HG02759 (cell line): ENCODE data around the gene ADAP1.
"Not testable (repeated sequence)": the region's sequence is repeated elsewhere in the genome, so short reads cannot be mapped to it uniquely, and the experiment has no call there.

Experiments
- ATAC-seq: cut with Tn5 transposase; IDR thresholded peaks from one replicate; pipeline ENCODE4 v1.9.1; 2021; ENCODE audit warnings: mild to moderate bottlenecking, moderate library complexity; ENCODE audit not compliant: unreplicated experiment

Gene ADAP1

GRCh38 chr7:943793-944192 is 10.7 kb downstream of the ADAP1 start:
- not testable (repeated sequence) for ATAC-seq

DNA sequence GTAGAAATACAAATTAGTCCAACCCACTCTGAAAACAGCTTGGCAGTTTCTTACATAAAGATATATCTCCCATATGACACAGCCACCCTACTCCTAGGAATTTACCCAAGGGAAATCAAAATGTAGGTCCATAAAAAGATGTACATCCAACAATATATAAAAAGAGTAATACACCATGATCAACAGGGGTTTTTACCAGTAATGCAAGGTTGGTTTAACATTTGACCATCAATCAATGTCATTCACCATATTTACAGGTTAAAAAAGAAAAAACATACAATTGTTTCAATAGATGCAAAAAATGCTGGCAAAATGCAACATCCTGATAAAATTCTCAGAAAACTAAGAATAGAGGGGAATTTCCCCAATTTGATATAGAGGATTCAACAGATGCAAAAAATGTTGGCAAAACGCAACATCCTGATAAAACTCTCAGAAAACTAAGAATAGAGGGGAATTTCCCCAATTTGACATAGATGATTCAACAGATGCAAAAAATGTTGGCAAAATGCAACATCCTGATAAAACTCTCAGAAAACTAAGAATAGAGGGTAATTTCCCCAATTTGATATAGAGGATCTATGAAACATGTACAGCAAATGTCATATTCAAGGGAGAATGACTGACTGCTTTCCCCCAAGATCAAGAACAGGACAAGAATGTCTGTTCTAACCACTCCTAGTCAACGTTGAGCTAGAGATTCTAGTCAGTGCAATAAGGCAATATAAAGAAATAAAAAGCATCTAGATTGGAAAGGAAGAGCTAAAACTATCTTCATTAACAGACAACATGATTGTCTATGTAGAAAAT is 13.7 kb downstream of the ADAP1 start:
- no peak for ATAC-seq

DNA sequence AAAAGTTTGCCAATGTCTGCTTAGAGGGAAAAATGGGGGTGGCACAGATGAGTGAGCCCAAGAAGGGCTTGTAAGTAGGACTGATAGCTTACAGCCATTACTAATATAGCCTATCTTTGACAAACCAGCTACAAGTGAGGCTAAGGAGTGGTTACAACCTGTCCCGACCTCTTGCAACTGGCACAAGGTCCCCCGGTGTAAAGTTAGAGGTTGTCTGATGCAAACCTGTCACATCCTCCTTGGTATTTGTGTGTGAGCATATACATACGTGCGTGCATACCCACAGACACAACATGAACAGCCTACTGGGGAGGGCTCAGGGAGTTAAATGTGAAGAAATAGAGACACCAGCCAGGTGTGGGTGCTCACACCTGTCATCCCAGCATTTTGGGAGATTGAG is 14.6 kb downstream of the ADAP1 start:
- no peak for ATAC-seq

GRCh38 chr7:938546-939185 is 15.8 kb downstream of the ADAP1 start:
- ATAC-seq: no peak

- ATAC-seq: no peak
These were observed 16.5 kb downstream of the ADAP1 start for GRCh38 chr7:937856-938484.

DNA sequence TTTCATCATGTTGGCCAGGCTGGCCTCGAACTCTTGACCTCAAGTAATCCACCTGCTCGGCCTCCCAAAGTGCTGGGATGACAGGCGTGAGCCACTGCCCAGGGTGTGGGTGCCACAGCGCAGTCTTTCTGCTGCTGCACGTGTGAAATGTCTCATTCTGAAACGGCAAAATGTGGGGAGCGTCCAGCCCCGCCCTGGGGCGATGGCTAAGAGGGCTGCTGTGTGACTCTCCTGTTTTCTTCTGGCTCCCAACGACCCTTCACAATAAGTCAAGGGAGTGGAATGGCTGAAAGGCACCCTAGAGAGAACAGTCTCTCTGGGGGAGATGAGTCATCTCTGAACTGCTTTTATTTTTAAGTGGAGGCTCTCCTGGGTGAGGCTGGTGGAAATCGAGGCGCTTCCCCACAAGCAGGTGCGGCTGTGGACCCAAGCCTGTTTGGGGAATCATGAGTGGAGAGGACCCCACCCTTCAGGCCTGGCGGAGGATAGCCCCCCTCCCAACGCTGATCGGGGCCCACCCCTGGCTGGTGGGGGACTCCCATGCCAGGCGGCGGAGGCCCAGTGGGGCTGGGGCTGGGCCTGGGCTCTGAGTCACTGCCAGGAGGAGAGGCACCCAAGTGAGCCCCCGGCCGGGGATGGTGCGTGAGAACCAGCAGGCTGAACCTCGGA is 18.0 kb downstream of the ADAP1 start:
- peak; percentile 91 for ATAC-seq

GRCh38 chr7:935874-936385 is 18.6 kb downstream of the ADAP1 start:
- ATAC-seq: no peak

GRCh38 chr7:935164-935873 is 19.2 kb downstream of the ADAP1 start:
- no peak for ATAC-seq

DNA sequence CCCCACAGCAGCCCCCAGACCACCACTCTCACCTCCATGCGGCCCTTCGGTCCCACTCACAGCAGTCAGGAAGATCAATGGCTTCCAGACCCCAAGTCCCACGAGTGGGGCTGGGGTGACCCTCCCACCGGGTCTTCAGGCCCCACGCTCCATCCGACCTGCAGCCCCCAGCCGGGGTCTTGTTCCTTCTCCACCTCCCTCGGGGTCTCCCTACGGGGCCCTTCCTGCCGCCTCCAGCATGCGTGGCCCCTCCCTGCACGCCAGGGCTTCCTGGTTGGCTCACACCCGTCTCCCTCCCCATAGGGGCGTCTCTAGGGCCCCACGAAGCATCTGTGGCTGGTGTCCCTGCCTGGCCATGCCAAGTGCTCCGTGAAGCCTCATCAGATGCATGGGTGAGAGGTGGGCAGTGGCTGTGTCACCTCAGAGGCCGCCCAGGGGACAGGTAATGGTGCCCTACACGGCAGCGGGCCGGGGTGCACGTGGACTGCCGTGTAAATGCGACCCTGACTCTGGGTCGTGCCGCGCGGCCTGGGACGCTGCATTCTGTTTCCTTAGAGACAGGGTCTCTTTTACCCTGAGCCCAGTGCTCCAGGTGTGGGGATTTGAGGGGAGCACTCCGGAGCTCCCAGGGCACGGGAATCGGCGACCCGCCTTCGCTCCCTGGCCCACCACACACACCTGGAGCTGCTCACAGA is 19.9 kb downstream of the ADAP1 start:
- ATAC-seq: no peak

- no peak for ATAC-seq
These were observed 21.9 kb downstream of the ADAP1 start for GRCh38 chr7:932651-932975.

DNA sequence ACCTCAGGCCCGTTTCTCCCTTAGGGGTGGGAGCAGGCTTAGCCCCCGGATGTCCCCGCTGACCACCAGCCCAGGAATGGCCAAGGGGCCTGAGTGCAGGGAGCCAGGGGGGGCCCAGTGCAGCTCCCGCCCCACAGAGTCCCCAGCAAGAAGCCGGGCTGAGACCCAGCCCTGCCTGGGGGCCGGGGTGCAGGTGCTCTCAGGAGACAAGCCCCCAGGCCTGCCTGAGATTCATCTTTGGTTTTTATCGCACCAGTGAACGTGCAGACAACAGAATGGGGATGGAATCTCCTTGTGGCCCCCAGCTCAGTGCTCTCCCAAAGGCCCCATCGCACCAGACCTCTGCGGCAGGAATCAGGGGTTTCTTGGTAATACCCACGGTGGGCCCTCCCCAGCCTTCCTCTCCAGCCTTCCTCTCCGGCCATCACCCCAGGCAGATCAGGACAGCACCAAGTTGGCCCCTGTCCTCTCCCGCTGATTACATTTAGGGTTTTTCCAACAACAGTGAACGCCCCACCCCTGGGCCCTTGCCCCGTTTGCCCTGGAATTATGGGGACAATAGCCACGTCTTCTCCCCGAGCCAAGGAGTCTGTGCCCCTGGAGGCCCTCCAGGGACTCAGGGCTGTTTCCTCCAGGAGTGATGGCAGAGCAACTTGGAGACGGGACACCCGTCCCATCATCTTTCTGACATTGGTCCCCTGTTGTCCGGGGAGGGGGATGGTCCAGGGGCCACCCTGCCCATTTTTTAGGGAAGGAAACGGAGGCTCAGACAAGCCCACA is 22.4 kb downstream of the ADAP1 start:
- ATAC-seq: no peak

DNA sequence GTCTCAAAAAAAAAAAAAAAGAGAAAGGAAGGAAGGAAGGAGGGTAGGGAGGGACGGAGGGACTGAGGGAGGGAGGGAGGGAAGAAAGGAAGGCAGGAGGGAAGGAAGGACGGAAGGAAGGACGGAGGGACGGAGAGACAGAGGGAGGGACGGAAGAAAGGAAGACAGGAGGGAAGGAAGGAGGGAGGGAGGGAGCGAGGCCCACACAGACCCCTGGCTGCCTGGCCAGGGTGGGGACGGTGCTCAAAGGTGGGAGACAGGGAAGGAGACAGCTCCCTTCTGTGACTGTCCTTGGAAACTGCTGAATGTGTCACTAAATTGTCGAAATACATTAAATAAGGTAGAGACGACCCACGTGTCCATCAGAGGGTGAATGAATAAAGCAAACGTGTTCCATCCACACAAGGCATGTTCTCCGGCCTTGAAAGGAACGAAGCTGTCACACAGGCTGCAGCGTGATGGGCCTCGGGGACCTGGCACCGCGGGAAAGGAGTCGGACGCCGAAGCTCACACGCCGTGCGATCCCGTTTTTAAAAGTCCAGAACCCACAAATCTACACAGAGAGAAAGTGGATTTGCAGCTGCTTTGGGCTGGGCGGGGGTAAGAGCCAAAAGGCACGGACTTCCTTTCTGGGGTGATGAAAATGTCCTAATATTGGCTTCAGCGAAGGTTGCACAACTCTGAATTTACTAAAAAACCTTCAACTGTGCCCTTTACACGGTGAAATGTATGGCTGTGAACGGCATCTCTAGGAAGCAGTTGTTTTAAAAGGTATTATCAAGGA is 23.3 kb downstream of the ADAP1 start:
- ATAC-seq: no peak

DNA sequence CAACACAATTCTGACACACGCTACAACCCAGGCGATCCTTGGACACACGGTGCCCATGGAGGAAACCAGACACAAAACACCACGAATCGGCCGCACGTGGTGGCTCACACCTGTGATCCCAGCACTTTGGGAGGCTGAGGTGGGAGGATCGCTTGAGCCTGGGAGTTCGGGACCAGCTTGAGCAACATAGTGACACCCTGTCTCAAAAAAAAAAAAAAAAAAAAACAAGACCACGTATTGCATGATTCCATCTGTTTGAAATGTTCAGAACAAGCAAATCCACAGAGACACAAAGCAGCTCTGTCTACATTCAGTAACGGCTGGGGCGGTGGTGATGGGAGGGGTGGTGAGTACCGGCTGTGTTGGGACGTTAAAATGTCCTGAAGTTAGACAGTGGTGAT is 25.2 kb downstream of the ADAP1 start:
- ATAC-seq: no peak

DNA sequence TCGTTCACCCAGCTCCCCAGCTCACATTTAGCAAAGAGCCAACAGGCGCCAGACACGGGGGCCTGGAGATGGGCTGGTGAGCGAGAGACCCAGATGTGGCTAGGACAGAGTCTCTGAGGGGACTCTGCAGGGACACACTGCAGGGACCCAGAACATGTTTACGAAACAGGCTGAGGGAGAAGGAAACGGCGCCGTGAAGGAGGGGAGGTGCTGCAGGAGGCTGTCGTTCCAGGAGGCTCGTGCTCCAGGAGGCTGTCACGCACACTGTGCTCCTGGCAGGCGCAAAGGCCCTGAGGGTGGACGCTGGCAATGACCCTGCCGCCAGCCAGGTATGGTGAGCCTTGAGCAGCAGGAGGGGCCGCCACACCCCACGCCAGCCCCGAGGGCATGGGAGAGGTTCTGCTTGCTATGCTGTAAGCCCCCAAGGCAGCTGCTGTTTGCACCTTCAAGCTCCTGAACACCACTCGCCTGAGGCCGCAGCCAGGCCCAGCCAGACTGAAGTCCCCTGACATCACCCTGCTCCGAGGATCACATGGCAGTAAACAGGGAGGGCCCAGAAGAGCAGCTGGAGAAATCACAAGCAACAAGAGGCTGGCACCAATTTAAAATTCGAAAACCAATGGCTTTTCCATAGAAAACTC is 27.3 kb downstream of the ADAP1 start:
- ATAC-seq: no peak

- no peak for ATAC-seq
These were observed 28.1 kb downstream of the ADAP1 start for GRCh38 chr7:926061-927030.

DNA sequence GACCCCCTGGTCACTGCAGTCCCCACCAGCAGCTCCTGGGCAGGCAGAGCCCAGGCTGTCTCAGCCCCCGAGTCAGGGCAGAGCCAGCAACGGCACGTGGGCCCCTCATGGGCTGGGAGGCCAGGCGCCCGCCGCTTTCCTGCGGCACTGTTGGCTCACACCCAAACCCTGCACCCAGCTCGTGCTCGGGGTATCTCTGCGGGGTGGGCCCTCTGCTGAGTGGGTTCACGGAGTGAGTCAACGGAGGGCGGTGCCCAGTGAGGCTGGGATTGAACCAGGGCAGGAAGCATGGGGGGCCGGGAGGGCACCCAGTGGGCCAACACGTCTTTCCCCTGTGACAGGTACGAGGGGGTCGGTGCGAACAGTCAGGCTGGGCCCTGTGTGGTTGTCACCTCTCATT is 28.9 kb downstream of the ADAP1 start:
- ATAC-seq: no peak
